Endometrium (tissue), 2 donors: Measurements from ENCODE around the gene CHMP4A.

Experiments used
- FAIRE-seq: peaks from 2 replicates; lab custom pipeline; 2012; peaks lifted over from hg19 to GRCh38; lab: Jason Lieb, UNC
- donor health status: control.
- donor health status: control.

Gene CHMP4A

DNA sequence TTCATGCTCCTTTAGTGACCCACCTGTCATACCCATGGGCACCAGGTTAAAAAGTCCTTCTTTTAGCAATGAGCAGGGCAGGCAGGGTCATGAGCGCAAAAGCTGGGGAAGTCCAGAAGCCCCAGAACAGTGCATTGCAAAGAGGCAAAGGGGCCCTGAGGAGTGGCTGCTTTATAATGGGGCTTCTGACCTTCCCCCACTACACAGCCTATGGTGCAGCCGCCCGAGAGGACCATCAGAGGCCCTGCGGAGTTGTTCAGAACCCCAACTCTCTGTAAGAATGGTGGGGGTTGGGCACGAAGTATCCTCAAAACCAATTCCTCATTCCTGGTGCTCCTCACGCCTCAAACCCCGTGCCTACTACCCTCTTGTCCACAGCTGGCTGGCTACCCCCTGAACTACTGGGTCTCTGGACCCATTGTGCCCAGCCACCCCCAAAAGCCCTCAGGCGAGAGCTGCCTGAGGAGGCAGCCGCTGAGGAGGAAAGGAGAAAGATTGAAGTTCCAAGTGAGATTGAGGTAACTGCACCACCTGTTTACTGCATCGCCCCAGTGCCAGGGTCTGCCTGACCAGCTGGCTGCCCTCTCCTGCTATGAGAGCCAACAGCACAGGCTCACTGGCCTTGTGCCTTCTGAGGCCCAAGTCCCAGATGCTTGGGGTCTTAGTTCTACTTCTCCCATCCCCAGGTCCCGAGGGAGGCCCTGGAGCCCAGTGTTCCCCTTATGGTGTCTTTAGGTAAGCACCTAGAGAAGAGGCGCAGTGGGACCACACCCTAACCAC is 34.7 kb downstream of the CHMP4A start:
- FAIRE-seq: no peak

DNA sequence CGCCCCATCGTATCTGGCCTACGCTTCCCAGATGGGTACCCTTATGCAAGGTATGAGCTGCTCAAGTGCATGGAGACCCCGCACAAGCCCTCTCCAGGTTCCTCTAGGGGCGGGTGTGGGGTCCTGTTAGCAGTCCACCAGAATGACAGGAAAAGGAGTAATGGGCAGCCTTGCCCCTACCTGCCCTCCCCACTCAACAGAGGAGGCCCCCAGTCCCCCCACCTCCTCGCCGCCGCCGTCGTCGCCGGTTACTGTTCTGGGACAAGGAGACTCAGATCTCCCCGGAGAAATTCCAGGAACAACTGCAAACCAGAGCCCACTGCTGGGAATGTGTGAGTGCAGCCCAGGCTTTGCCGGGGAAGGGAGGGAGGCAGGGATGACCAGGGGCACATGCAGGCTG is 35.4 kb downstream of the CHMP4A start:
- FAIRE-seq: no peak

DNA sequence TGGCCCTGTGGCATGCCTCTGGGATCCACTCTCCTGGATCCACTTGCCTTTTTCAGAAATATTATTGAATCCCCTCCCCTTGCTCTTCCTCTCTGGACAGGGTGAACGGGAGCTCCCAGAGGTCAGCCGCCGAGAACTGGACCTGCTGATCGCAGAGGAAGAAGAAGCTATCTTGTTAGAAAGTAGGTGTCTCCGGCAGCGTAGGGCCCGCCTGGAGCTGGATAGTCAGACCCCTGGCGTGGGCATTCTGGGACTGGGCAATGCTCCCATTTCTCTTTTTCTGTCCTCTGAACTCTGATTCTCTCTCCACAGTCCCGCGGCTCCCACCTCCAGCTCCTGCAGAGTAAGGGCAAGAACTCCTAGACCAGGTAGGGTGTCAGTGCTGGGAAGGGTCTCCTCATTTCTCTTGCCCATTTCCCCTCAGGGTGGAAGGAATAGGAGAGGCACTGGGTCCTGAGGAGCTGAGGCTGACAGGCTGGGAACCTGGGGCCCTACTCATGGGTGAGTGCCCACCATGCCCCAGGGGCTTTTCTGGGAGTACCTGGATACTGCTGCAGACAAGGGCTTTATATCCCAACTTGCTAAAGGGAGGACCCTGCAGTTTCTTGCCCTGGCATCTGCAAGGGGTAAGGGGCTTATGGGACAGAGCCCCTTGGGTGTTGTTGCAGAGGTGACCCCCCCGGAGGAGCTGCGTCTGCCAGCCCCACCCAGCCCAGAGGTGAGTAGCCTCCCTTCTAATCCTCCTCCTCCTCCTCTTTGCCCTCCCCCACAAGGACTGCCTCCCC is 36.1 kb downstream of the CHMP4A start:
- FAIRE-seq: no peak

DNA sequence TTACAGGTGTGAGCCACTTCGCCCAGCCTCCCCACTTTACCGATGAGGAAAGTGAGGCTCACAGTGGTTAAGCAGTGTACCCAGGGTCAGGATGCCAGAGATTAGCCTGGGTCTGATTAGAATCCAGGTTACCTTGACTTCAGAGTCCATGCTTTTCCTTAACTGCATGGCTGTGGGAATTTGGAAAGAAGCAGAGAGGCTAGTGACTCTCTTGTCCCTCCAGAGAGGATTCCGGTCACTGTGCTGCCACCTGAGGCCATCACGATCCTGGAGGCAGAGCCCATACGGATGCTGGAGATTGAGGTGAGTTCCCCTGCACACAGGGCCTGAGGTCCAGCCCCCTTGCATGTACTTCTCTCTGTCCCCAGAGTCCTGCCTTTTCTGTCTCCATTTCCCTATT is 36.7 kb downstream of the CHMP4A start:
- FAIRE-seq: no peak

DNA sequence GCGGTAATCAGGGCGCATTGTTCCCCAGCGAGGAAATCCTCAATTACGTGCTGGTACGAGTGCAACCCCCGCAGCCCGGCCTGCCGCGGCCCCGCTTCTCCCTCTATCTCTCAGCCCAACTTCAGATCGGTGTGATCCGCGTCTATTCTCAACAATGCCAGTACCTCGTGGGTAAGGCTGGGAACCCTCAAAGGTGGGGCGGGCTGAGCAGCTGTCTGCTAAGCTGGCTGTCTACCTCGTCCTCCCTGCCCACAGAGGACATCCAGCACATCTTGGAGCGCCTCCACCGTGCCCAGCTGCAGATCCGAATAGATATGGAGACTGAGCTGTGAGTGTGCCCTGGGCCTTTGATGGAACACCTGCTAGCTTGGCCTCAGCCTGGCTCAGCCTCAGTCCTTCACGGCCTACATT is 40.4 kb downstream of the CHMP4A start:
- no peak for FAIRE-seq

DNA sequence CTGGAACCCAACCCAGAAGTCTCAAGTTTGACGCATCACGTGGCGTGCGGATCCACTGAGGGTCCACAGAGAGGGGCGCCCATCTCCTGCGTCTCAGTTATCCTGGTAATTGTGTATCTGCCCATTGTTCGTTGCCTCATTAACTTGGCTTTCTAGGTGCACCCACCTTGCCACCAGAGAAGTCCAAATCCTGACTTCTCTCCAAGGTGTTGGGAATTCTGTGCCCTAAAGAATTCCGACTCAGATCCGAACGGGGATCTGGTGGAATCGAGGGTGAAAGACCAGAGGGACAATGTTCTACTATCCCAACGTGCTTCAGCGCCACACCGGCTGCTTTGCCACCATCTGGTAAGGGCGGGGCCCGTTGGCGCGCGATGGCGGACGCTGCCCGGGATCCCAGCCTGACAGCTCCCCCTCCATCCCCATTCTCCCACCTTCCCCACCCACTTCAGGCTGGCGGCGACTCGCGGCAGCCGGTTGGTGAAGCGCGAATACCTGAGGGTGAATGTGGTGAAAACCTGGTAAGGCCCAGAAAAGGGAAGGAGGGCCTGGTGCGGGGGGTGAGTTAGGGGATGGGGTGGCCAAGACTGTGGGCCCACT is 40.9 kb downstream of the CHMP4A start:
- no peak for FAIRE-seq

DNA sequence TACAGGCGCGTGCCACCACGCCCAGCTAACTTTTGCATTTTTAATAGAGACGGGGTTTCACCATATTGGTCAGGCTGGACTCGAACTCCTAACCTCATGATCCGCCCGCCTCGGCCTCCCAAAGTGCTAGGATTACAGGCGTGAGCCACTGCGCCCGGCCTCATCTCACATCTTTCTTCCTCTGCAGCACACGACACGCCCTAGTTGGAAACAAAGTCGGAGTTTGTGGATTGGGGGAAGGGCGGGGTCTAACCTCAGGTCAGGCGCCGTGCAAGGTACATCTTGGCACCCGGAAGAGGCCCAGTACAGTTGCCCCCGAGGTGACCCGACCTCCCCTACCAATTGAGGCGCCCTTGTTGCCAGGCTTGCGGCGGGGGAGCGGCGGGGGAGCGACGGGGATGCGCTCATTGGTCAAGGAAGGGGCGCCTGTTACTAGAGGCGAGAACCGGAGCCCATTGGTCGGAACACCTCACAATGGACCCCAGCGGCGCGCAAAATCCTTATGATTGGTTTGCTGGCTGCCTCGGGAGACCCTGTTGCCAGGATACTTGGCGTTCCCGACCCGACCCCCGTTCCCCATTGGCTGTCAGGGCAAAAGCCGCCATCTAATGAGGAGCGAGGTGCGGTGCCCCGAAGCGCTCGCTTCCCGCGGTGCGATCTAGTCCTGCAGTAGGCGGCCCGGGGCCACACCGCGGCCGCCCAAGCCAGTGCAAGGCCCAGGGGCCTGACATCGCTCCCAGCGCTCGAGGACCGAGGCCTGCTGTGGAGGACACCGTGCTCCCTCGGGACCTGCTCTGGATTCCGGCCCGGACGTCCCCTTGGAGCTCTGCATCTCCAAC is 41.6 kb downstream of the CHMP4A start, which contains the start of gene REC8:
TSS of gene REC8 (plus strand) at position 659 of the 839 bp plus-strand sequence. CDS start 473 bp downstream, outside the sequence.
- peak; percentile 77 for FAIRE-seq

DNA sequence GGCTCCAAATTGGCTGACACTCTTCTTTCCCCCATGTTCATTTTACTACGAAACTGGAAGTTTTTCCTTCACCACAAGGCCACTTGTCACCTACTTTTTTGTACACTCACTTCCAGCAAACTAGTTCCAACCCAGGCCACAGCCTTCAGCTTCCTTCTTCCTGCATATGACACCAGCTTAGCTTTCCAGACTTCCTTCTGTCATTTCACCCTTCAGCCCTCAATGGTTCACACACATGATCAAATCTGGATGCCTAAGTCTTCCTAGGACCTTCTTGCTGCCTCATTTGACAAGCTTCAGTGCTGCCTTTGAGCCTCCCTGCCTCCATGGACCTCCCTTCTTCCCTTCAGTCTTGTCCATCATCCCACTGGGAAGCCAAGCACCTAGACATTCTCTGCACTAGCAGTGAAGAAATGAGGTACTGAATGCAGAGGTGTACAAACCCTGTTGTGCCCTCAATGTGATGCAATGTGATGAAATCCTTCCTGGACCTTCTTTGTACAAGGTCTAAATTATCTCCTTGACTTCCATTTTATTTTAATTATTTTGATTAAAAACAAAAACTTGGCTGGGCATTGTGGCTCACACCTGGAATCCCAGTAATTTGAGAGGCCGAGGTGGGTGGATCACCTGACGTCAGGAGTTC is 45.7 kb downstream of the CHMP4A start:
- no peak for FAIRE-seq

DNA sequence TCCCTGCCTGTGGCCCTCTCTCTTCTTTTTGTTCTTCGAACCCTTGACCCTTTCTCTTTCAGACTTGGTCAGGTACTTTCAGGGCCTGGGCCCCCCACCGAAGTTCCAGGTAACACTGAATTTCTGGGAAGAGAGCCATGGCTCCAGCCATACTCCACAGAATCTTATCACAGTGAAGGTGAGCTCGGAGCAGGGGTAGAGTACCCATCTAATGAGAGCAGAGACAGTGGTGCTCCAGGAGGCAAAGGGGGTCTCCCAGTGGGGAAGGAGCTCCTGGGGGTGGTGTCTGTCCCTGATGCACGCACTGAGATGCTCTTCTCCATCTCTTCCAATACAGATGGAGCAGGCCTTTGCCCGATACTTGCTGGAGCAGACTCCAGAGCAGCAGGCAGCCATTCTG is 47.5 kb downstream of the CHMP4A start:
- FAIRE-seq: no peak

DNA sequence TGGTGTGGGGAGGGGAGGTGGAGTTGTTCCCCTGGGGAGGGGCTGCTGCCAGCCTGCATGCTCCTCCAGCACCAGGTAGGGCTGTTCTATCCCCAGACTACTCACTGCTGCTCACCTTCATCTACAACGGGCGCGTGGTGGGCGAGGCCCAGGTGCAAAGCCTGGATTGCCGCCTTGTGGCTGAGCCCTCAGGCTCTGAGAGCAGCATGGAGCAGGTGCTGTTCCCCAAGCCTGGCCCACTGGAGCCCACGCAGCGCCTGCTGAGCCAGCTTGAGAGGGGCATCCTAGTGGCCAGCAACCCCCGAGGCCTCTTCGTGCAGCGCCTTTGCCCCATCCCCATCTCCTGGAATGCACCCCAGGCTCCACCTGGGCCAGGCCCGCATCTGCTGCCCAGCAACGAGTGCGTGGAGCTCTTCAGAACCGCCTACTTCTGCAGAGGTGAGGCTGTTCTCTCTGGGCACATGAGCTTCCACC is 48.7 kb downstream of the CHMP4A start:
- no peak for FAIRE-seq

DNA sequence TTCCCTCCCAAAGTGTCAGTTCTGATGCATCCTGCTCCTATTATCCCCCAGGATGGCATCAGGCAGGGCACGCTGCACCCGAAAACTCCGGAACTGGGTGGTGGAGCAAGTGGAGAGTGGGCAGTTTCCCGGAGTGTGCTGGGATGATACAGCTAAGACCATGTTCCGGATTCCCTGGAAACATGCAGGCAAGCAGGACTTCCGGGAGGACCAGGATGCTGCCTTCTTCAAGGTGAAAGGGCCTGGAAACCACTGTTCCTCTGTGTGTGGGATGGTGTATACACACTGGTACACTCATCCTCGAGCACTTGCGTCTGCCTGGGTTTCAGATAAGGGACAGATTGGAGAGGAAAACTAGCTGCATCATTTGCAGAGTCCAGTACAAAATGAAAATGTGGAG is 51.2 kb downstream of the CHMP4A start:
- no peak for FAIRE-seq

DNA sequence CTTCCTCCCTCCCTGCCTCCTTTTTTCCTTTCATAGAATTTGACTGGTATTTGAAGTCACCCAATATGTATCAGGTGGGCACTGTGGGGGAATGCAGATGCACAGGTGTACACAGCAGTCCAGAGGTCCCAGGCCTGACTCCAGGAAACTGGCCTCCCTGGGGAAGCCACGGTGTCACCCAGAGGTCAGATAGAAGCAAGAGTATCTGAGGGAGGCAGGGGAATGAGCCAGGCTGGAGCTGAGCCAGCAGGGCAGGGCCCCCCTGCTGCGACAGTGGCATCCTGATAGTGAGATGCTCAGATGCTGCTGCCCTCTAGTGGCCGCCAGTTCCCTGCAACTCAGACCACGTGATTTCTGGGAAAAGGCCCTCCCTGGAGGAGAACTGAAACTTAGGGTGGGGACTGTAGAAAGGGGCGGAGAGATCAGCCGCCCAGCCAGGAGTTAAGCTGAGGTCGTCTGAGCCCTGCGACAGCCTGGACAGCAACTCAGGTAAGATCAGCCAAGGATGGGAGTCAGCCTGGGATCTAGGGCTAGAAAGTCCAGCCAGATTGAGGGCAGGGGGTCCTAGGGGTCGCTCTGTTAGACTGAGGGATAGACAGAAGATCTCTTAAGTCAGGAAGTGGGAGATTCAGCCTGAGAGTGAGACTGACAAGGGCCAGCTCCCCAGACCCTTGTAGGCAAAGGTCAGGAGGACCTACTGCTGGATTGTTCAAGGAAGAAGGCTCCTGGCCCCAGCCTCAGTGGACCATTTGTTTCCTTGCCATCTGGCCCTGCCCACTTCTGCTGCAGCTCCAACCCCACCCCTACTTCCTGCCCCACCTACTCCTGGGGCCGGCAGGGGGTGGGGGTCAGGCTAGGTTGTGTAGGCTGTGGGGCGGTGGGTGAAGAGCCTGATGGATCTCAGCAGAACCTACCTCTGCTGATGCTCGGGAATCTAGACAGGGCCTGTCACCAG is 52.2 kb downstream of the CHMP4A start, which contains the start of gene IRF9:
TSS of gene IRF9 (plus strand) at position 416 of the 955 bp plus-strand sequence. CDS start 880 bp downstream, outside the sequence.
- FAIRE-seq: peak; percentile 76

DNA sequence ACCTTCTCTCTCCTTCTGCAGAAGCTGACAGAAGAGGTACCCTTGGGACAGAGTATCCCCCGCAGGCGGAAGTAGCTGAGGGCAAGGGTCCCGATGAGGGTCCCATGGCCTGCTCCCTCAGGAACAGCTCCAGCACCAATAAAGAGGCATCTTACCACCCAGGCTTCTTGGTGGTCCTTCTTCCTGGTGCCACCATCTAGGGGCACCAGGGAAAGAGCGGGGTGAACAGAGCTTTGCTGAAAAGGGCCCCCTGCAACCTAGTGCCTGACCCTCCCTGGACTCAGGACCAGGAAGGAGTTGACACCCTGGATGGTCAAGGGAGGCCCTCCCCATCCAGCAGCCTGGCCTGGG is 52.8 kb downstream of the CHMP4A start:
- no peak for FAIRE-seq

DNA sequence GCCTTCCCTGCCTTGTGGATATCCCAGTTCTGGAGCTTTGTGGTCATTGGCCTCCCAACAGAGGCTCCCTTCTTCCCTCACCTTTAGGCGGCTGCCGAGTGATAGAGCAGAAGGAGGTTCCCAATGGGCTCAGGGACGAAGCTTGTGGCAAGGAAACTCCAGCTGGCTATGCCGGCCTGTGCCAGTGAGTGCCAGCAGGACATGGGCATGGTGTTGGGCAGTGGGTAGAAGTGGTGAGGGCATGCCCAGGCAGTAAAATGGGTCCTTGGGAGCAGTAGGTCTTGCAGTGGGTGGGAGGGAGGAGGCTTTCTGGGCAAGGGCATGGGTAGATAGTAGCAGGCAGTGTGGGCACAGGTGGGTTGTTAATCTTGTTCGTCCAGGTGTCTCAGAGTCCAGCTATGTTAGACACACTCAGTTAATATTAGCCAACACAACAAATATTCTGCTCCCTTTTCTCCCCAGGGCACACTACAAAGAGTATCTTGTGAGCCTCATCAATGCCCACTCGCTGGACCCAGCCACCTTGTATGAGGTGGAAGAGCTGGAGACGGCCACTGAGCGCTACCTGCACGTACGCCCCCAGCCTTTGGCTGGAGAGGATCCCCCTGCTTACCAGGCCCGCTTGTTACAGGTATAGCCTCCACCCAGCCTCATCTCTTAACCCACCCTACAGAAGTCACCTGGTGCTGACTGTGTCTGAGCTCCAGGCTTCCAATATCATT is 53.4 kb downstream of the CHMP4A start:
- FAIRE-seq: no peak
